Left kidney (tissue), 2 donors: ENCODE results near the gene GYS1. TPM values are rescaled to one million over a fixed set of nuclear protein-coding genes. Genes with fewer than 3 reads are reported as not detected.

Experiments used
- DNase-seq: peaks from one replicate; pipeline ENCODE4 v3.0.0-alpha.2; 2013
- polyA plus RNA-seq: library from polyadenylated mRNA; unstranded; fragments of 120-200 nt; gene quantifications from one replicate; pipeline ENCODE4 v1.2.1, GENCODE V29; 2013; ENCODE audit not compliant: insufficient read length

The GYS1 gene
- polyA plus RNA-seq, 1 donor, result 52.2 TPM

- DNase-seq, result no peak
Observed at GRCh38 chr19:48989701-48990291, 3.3 kb downstream of the GYS1 start.

- no peak for DNase-seq
Observed at GRCh38 chr19:48988860-48989259, 4.2 kb downstream of the GYS1 start.

GRCh38 chr19:48988286-48988685 is 4.8 kb downstream of the GYS1 start:
- no peak for DNase-seq

- DNase-seq, result no peak
Observed at GRCh38 chr19:48987323-48987722, 5.8 kb downstream of the GYS1 start.

DNA sequence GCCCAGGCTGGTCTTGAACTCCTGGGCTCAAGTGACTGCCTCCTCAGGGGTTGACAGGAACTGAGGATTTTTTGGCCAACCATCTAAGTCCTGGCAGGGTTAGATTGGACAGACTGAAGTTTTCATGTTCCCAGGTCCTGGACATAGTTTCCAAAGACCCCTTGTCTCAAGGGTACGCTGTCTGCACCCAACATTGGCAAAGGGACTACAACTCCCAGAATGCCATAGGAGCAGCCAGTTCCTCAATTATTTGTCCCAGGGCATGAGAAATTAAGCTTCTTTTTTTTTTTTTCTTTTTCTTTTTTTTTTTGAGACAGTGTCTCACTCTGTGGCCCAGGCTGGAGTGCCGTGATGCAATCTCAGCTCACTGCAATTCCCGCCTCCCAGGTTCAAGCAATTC is 6.9 kb downstream of the GYS1 start:
- DNase-seq, result no peak

DNA sequence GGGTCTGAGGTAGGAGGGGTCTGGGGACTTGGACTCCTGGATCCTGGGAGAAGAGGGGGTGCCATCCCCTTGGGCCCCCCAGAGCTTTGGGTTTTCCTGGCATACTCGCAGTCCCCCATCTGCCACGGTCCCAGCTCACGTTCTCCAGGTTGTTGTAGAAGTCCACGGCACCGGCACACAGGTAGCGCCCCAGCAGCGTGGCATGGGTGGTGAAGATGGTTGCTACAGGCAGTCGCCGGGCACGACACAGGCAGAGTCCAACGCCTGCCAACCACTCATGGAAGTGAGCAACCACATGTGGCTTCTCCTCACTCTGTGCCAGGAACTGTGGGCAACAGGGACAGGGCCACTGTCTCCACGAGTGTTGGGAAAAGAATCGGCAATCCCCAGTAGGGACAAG is 7.4 kb downstream of the GYS1 start:
- no peak for DNase-seq

DNA sequence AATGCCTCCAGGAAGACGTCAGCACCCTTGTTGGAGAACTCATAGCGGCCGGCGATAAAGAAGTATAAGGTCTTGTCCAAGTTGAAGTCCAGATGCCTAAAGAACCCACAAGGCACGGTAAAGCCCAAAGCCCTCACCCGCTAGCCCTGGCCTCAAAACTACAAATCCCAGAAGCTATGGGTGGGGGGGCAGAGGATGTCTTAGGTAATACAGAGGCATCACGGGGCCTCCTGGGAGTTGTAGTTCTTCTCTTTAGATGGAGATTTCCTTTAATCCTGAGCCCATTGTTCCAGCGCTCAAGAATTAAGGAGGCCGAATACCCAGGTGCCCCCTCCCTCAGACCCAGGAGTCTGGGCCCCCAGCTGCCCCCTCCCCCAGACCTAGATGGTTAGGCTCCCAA is 10.8 kb downstream of the GYS1 start:
- no peak for DNase-seq

DNA sequence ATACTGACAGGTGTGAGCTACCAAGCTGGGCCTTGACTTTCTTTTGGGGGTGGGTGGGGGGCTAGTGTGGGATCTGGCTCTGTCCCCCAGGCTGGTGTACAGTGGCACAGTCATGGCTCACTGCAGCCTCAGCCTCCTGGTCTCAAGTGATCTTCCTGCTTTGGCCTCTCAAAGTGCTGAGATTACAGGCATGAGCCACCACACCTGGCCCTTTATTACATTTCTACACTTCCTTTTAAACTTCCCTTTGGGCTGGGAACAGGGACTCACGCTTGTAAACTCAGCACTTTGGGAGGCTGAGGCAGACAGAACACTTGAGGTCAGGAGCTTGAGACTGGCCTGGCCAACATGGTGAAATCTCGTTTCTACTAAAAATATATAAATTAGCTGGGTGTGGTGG is 16.0 kb downstream of the GYS1 start:
- DNase-seq, result no peak

GRCh38 chr19:48975947-48976847 is 16.9 kb downstream of the GYS1 start:
- DNase-seq, result no peak

GRCh38 chr19:48970923-48971395 is 22.1 kb downstream of the GYS1 start:
- peak; percentile 83 for DNase-seq

- no peak for DNase-seq
Observed at GRCh38 chr19:48970139-48970766, 22.9 kb downstream of the GYS1 start.

- DNase-seq, result no peak
Observed at GRCh38 chr19:48969276-48970138, 23.6 kb downstream of the GYS1 start.

GRCh38 chr19:48968813-48969218 is 24.3 kb downstream of the GYS1 start:
- no peak for DNase-seq

DNA sequence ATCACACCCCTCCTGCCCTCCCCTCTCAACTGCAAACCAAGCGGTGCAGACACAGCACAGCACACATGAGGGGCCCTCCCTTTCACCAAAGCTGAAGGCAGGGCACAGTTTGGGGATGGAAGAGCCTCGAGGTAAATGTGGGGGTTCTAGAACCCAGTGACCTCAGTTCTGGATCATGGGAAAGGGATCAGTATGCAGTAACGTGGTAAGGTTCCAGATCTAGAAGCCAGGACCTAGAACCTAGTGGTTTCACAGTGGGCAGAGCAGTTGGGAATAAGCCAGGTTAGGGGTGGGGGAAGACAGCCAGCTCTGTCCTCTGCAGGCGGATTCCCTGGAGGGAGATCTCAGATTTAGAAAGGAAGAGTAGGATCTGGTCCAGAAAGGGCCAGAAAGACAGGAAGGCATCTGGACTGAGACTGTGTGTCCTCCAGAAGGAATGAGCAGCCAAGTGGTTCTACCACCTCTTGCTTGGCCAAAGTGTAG is 24.9 kb downstream of the GYS1 start:
- DNase-seq, result no peak

DNA sequence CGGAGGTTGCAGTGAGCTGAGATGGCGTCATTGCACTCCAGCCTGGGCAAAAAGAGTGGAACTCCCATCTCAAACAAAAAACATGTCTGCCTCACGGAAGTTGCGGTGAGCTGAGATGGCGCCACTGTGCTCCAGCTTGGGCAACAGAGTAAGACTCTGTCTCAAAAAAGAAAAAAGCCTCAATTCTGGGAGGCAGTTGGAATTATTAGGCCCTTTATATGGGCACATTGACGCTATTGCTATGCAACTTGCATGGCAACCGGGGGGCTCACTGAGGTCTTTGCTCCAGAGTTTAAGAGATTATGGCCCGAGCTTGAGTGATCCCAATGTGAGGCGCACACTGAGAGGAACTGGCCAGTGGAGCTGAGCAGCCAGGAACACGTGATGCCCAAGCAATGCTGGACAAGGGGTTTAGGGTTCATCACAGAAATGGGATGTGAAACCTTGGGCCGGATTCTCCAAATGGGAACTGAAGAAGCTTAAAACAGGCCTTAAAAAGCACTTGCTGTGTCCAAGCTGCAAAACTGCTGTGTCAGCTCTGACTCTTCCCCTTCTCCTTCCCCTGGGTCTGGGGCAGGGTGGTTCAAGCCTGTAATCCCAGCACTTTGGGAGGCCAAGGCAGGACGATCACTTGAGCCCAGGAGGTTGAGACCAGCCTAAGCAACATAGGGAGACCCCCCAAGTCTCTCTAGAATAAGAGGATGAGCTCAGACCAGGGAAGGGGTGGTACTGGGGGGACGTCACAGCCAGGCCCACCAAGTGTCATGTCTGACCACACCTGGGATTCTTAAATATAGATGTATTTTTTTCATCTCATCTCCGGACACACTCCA is 25.5 kb downstream of the GYS1 start:
- no peak for DNase-seq

DNA sequence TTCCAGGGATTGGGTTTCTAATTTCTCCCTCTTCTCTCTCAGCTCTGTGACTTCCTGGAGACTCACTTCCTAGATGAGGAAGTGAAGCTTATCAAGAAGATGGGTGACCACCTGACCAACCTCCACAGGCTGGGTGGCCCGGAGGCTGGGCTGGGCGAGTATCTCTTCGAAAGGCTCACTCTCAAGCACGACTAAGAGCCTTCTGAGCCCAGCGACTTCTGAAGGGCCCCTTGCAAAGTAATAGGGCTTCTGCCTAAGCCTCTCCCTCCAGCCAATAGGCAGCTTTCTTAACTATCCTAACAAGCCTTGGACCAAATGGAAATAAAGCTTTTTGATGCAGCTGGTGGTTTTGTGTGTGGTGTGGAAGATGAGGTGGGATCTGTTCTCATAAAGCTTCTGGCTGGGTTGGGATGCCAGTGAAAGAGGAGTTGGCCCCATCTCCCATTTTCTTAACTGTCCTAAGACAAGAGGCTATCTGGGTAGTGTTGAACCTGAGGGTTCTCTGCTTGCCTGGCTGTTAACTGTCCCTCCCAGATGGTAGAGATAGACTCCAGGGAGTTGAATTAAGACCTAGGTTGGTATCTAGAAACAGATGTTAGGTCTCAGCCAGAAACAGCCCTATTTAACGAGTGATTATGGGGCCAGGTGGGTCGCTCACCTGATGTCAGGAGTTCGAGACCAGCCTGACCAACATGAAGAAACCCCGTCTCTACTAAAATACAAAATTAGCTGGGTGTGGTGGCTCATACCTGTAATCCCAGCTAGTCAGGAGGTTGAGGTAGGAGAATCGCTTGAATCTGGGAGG is 26.4 kb downstream of the GYS1 start:
- no peak for DNase-seq

GRCh38 chr19:48965806-48966540 is 27.1 kb downstream of the GYS1 start:
- peak; percentile 88 for DNase-seq

DNA sequence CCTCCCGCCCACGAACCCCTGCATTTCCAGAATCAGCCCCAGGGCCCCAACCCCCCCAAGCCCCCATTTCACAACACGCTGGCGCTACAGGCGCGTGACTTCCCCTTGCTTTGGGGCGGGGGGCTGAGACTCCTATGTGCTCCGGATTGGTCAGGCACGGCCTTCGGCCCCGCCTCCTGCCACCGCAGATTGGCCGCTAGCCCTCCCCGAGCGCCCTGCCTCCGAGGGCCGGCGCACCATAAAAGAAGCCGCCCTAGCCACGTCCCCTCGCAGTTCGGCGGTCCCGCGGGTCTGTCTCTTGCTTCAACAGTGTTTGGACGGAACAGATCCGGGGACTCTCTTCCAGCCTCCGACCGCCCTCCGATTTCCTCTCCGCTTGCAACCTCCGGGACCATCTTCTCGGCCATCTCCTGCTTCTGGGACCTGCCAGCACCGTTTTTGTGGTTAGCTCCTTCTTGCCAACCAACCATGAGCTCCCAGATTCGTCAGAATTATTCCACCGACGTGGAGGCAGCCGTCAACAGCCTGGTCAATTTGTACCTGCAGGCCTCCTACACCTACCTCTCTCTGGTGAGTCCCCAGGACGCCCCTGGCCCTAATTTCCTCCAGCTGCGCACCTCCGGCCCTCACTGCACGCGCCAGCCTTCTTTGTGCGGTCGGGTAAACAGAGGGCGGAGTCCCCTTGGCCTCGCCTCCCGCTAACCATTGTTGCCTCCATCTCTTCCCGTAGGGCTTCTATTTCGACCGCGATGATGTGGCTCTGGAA is 27.9 kb downstream of the GYS1 start, which contains the start of gene FTL:
Gene FTL (plus strand): TSS at position 270 of the 766 bp plus-strand sequence. CDS start 199 bp downstream, at position 469.
- peak; percentile 94 for DNase-seq
